HFFc6 (cell line): ENCODE results near the gene SLC41A1. TPM values are rescaled to one million over a fixed set of nuclear protein-coding genes. Genes with fewer than 3 reads are reported as not detected.

Source experiments
- DNase-seq: peaks from one replicate; pipeline ENCODE4 v3.0.0-alpha.2; 2018
- H3K27ac Mint-ChIP-seq: 2 replicates; pipeline ENCODE4 v1.8.0; 2020; ENCODE audit warnings: mild to moderate bottlenecking, mixed read lengths
- H3K27me3 Mint-ChIP-seq: 2 replicates; pipeline ENCODE4 v1.8.0; 2021; ENCODE audit warnings: mild to moderate bottlenecking, moderate library complexity, mixed read lengths; ENCODE audit not compliant: insufficient read depth
- H3K36me3 Mint-ChIP-seq: 2 replicates; pipeline ENCODE4 v1.8.0; 2021; ENCODE audit warnings: low read depth, mixed read lengths
- H3K4me1 Mint-ChIP-seq: 2 replicates; pipeline ENCODE4 v1.8.0; 2020; ENCODE audit warnings: low read depth, mixed read lengths
- H3K4me3 Mint-ChIP-seq: 2 replicates; pipeline ENCODE4 v1.8.0; 2020; ENCODE audit warnings: mild to moderate bottlenecking, moderate library complexity, mixed read lengths
- H3K9me3 Mint-ChIP-seq: 2 replicates; pipeline ENCODE4 v1.8.0; 2020; ENCODE audit warnings: mild to moderate bottlenecking, mixed read lengths
- total RNA-seq, 6 experiments: library from RNA; stranded (reverse); fragmentation: NEBNext Ultra II Directional; extraction: Animal tissue kit (Norgen Biotek cat#: 25700); gene quantifications; 2 replicates in 1 of 6; 3 replicates in 5 of 6; pipeline ENCODE4 v1.2.3, GENCODE V29; 2021
- TF ChIP-seq, protein P1 (sequence below): fragments of 200-600 bp; sonication (generic); IDR thresholded peaks from 2 replicates; pipeline ENCODE4 v1.5.0; 2021; ENCODE audit warnings: antibody characterized with exemption, mild to moderate bottlenecking

Gene SLC41A1
- total RNA-seq, 6 experiments from 2014 or later: 31.6 to 39.8 (median 35.5) TPM

DNA sequence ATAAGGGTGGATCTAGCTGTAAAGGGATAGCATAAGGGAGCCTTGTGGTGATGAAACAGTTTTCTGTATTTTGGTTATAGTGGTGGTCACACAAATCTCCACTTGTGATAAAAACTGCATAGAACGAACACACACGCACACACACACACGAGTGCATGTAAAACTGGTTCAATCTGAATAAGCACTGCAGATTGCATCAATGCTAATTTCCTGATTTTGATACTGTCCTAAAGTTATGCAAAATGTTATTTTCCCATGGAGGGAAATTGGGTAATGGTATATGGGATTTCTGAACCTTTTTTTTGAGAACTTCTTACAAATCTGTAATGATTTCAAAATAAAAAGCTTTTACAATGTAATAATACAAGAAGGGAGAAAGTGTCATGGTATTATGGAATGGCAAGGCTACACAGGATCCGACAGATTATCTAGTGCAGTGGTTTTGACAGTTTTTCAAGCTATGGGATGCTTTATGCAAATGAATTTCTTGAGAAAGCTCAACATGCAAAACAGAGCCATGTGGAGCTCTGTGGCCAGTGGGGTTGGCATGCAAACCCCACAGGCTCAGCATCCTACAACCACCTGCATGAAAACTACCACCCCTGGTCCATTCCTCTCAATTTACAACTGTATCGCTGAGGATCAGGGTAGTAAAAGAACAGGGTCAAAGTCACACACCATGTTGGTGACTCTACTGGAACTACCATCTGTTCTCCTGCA lies 18.8 kb downstream of the SLC41A1 start:
- Mint-ChIP-seq H3K4me3 (no peak overlapping the region), H3K4me1 (peaks cover 13% of the 10 kb centered on the region), H3K27ac (no peak overlapping the region), H3K36me3 (peaks cover 27% of the 10 kb centered on the region), H3K27me3 (peaks cover 6% of the 10 kb centered on the region), H3K9me3 (no peaks in the 10 kb centered on the region)
- DNase-seq: no peak
- TF ChIP-seq, protein P1, sequence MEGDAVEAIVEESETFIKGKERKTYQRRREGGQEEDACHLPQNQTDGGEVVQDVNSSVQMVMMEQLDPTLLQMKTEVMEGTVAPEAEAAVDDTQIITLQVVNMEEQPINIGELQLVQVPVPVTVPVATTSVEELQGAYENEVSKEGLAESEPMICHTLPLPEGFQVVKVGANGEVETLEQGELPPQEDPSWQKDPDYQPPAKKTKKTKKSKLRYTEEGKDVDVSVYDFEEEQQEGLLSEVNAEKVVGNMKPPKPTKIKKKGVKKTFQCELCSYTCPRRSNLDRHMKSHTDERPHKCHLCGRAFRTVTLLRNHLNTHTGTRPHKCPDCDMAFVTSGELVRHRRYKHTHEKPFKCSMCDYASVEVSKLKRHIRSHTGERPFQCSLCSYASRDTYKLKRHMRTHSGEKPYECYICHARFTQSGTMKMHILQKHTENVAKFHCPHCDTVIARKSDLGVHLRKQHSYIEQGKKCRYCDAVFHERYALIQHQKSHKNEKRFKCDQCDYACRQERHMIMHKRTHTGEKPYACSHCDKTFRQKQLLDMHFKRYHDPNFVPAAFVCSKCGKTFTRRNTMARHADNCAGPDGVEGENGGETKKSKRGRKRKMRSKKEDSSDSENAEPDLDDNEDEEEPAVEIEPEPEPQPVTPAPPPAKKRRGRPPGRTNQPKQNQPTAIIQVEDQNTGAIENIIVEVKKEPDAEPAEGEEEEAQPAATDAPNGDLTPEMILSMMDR: no peak

DNA sequence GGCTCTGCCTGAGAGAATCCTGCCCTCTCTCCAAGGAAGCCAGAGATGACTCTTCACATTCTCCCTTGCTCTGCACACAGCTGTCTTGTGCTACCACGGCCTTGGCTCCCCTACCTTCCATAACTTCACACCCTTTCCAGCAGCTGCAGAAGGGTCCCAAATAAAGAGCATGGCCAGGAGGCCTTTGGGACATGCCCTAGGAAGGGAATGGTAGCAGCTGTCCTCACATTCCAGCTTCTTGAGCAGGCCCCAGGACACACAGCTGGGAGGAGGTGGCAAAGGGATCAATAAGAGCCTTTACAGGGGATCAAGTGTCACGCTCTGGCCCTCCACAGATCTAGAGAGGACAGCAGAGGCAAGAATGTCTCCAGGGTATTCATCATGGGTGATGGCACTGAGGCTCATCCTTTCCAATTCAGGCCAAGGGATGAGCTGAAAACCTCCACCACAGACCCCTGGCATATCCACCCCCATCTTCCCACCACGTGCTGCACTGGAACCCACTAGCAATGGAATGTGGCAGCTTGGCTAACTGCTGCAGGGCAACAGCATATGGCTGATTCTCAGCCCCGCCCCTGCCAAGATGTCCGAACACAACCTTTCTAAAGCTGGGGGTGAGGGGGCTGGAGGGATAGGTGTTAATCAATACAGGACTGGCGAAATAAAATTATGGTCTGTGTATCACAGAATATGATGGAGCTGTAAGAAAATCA lies 19.9 kb downstream of the SLC41A1 start:
- TF ChIP-seq, protein P1: no peak
- no peak overlapping the region for H3K27ac Mint-ChIP-seq
- peaks cover 6% of the 10 kb centered on the region for H3K27me3 Mint-ChIP-seq
- H3K9me3 Mint-ChIP-seq: no peaks in the 10 kb centered on the region
- H3K4me3 Mint-ChIP-seq: no peak overlapping the region
- peaks cover 22% of the 10 kb centered on the region for H3K36me3 Mint-ChIP-seq
- no peak for DNase-seq
- H3K4me1 Mint-ChIP-seq: peaks cover 13% of the 10 kb centered on the region

DNA sequence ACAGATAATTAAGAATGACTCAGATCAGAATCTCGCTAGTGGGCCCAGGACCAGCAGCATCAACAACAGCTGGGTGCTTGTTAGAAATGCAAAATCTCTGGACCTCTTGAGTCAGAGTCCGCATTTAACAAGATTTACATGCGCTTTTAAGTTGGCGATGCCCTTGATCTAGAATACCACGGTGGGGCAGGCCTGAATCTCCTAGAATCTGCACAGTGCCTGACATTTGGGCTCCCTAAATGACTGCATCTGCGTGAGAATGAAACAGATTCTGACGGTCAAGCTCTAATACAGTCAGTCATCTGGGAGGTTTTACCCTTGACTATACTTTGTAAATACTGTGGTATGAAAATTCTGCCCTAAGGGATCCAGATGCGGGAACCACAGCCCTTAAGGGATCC lies 20.5 kb downstream of the SLC41A1 start:
- TF ChIP-seq, protein P1: no peak
- Mint-ChIP-seq H3K9me3 (no peaks in the 10 kb centered on the region), H3K36me3 (peaks cover 19% of the 10 kb centered on the region), H3K27me3 (peaks cover 6% of the 10 kb centered on the region), H3K27ac (no peak overlapping the region), H3K4me1 (peaks cover 13% of the 10 kb centered on the region), H3K4me3 (no peak overlapping the region)
- DNase-seq: no peak

DNA sequence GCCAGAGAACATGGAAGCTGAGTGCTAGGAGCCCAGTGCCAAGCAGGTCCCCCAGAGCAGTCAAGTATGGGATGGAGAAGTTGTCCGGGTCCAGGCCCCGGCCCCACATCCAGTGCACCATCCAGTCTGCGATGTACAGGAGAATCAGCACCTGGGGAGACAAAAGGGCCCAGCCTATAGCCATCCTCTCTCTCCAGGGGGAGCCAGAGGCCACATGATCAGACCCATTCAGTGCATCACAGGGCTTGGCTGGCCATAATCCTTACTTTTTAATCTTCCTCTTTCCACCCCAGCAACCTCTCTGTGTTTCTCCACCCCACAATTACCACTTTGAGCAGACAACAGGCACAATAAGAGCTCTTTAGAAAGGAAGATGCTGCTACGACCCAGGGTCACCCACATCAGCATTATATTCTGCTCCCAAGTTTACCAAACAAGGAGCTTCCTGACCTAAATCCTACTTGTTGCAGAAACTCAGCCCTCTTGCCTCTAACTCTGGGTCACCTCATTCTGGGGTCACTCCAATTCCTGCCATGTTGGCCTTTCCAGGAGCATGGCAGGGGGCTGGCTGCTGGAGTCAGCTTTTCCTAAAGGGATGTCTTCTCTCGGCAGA lies 21.3 kb downstream of the SLC41A1 start:
- no peak overlapping the region for H3K4me3 Mint-ChIP-seq

DNA sequence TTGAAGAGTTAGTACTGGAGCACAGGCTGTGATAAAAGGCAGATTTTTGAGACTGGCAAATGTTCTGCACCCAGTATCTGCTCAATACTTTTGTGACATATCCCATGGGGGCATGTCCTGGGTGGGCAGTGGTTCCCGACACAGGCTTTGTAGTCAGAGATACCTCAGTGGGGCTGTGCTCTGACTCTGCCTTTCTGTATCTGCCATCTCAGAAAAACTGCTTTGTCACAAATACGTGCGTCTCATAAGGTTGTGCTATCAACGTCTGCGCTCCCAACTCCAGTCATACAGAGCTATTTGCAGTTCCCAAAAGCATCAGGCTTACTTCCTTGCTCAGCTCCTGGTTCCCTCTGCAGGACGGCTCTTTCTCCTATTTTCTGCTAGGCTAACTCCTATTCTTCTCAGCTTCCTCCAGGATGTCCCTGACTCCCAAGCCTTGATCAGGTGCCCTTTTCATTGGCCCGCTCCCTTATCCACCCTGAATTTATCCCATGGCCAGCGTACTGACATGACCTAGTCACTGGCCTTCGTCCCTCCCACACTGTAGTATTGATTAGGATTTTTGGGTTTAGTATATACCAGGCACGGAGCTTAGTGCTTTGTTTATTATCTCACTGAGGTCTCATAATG lies 25.6 kb downstream of the SLC41A1 start:
- Mint-ChIP-seq H3K27me3 (peaks cover 1% of the 10 kb centered on the region; the same call in 1 of the 2 replicates), H3K4me3 (no peak overlapping the region), H3K4me1 (peaks cover 6% of the 10 kb centered on the region), H3K9me3 (no peaks in the 10 kb centered on the region), H3K27ac (no peak overlapping the region), H3K36me3 (peaks cover 15% of the 10 kb centered on the region; the same call in 1 of the 2 replicates)
- no peak for DNase-seq
- TF ChIP-seq, protein P1: no peak

More for the DNA sequence above, 21.3 kb downstream of the SLC41A1 start:
- Mint-ChIP-seq H3K36me3 (peaks cover 15% of the 10 kb centered on the region; the same call in 1 of the 2 replicates), H3K9me3 (no peaks in the 10 kb centered on the region), H3K27ac (no peak overlapping the region; the same call in 1 of the 2 replicates), H3K4me1 (peaks cover 13% of the 10 kb centered on the region), H3K27me3 (peaks cover 6% of the 10 kb centered on the region)
- DNase-seq: peak; percentile 44
- TF ChIP-seq, protein P1: peak; percentile 82
